Urinary bladder (tissue), 4 donors: ENCODE measurements around the gene PIP4K2A. TPM values are rescaled to one million over a fixed set of nuclear protein-coding genes. Genes with fewer than 3 reads are reported as not detected.

ENCODE experiments used
- DNase-seq: peaks from one replicate; pipeline ENCODE4 v3.0.0-alpha.2; 2015; ENCODE audit errors: extremely low spot score
- H3K27ac ChIP-seq: one replicate; pipeline ENCODE4 v1.5.1; 2013; ENCODE audit warnings: low read depth, mild to moderate bottlenecking, moderate library complexity
- H3K36me3 ChIP-seq: one replicate; pipeline ENCODE4 v1.6.1; 2013; ENCODE audit warnings: mild to moderate bottlenecking, moderate library complexity; ENCODE audit not compliant: insufficient read depth
- H3K4me1 ChIP-seq: one replicate; pipeline ENCODE4 v1.6.1; 2013; ENCODE audit warnings: mild to moderate bottlenecking, moderate library complexity; ENCODE audit not compliant: insufficient read depth
- H3K4me3 ChIP-seq: one replicate; pipeline ENCODE4 v1.5.1; 2013; ENCODE audit warnings: low read depth, low read length
- WGBS: extraction: QIAGEN DNeasy Blood & Tissue Kit; methylation state at CpG from one replicate; pipeline ENCODE4 v1.1.7; 2013; 5-methylcytosine and 5-hydroxymethylcytosine counted together
- polyA plus RNA-seq: library from polyadenylated mRNA; stranded (reverse); fragments of 200-250 nt; gene quantifications from one replicate; pipeline ENCODE4 v1.2.3, GENCODE V29; 2013
- total RNA-seq: library from RNA; depleted of rRNA; stranded (reverse); fragments of >200 nt; gene quantifications from one replicate; pipeline ENCODE4 v1.2.3, GENCODE V29; 2014
- donor health status: healthy with polysubstance abuse.
- donor health status: healthy.

The PIP4K2A gene
- total and polyA plus RNA-seq, 2 donors = 27.0 to 29.1 TPM

DNA sequence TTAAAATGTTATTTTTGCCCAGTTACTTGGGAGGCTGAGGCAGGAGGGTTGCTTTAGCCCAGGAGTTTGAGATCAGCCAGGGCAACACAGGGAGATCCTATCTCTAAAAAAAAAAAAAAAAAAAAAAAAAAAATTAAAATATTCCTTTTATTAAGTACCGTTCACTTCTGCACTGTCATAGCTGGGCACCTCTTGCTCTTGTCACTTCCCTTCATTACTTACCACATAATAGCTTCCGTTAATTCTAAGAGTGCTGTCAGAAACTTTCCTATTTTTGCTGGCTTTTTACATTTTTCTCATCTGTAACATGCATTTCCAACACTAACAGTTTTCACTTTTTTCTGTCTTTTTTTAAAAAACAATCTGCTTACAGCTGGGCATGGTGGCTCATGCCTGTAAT lies 132.9 kb downstream of the PIP4K2A start:
- no peak for DNase-seq
- no peaks in the 10 kb centered on the region for H3K4me1 ChIP-seq
- no peaks in the 10 kb centered on the region for H3K36me3 ChIP-seq
- WGBS = 88% methylated on average over 2 of the region's 2 CpGs
- no peak overlapping the region for H3K4me3 ChIP-seq
- no peak overlapping the region for H3K27ac ChIP-seq

DNA sequence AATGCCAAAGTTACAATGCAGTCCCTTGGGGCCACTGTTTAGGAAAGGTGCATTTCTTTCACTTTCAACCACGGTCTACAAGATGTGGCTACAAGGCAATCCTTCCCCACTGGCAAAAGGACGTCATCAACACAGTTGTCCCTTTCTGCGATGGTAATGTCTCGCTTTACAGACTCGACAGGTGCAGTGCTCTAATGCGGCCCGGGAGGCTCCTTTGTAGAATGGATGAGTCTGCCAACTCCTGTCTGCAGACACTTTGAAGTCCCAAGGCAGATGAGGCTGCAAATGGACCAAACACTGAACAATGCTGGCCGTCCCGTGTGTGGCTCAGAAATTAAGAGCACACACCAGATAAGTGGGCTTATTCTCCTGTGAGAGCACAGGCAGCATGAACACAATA lies 133.7 kb downstream of the PIP4K2A start:
- no peak for DNase-seq
- 94% methylated on average over 9 of the region's 9 CpGs for WGBS
- Histone ChIP-seq H3K27ac (no peak overlapping the region), H3K4me3 (no peak overlapping the region), H3K36me3 (no peaks in the 10 kb centered on the region), H3K4me1 (no peaks in the 10 kb centered on the region)

DNA sequence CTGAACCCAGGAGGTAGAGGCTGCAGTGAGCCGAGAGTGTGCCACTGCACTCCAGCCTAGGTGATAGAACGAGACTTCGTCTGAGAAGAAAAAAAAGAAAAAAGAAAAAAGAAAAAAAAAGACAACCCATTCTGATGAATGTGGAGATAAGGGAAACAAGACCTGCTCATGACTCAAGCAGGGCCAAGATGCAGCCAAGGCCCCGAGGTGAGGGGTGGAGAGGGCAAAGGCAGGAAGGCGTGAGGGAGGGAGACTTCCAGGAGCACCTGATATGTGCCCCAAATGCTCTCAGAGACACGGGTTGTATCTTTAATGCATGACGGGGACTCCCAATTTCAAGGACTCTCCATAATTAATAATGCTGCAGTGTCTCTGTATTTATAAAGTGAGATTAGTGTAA lies 134.6 kb downstream of the PIP4K2A start:
- DNase-seq = no peak
- Histone ChIP-seq H3K4me1 (no peaks in the 10 kb centered on the region), H3K27ac (no peak overlapping the region), H3K4me3 (no peak overlapping the region), H3K36me3 (no peaks in the 10 kb centered on the region)
- WGBS = 89% methylated on average over 7 of the region's 7 CpGs

DNA sequence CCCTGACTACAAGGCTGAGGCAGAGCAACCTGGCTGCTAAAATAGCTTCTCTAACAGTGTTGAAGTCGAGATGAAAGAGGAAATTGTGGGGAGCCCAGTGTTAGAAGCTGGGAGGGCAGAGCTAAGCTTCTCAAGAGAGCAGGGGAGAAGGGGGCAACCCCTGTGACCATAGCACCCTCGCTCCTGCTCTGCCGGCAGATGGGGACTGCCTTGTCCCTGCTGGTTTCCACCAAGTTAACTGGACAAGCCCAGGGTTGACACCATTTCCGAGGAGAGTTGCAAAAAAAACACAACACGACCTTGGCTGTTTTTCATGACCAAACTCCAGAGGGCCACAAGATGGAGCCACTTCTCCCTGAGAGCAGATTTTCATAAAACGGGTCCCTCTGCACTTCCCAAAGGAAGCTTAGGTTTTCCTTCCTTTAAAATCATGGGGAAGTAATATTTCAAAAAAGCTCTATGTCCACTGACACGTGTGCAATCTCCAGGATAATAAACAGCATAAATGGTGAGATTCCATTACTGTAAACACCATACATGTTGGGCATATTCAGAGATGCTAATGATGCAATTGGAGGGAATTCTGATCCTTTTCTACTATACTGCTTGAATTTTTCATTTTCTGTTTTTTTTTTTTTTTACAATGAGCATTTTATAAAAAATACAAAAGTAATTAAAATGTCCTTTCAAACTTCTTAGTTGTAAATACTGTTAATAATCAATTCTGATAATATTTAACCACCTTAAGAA lies 140.4 kb downstream of the PIP4K2A start:
- no peak for DNase-seq
- Histone ChIP-seq H3K36me3 (no peaks in the 10 kb centered on the region), H3K27ac (no peak overlapping the region), H3K4me3 (no peak overlapping the region), H3K4me1 (no peaks in the 10 kb centered on the region)
- 74% methylated on average over 7 of the region's 7 CpGs for WGBS

DNA sequence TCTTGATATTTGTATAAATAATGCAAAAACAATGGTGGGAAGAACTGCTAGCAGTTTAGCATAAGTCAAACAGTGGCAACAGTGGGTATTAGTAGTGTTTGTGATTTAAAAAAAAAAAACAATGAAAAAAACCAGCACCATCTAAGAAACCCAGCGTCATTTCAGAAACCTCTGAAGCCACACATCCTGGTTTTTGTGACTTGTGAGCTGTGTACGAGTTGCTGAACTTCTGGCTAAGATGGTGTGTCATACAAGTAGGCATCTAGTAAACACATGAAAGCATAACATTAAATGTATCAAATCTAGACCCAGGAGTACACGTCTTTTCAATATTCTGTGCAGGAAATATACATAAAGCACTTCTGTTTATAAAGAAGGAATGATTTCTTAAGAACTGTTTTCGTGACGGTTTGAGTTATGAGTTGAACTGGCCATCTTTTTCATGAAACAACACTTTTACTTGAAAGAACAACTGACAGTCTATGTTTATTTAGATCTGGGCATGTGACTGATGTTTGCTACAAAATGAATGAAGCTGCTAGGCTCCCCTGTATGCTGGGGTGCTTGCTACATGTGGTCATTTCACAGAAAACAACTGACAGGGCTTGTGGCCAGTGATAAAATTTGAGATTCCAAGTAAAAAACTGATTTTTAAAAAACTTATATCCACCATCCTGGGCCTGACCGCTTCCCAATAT lies 143.5 kb downstream of the PIP4K2A start:
- WGBS = 77% methylated on average over 6 of the region's 6 CpGs
- DNase-seq = no peak
- no peak overlapping the region for H3K4me3 ChIP-seq
- no peak overlapping the region for H3K27ac ChIP-seq
- H3K4me1 ChIP-seq = no peaks in the 10 kb centered on the region
- H3K36me3 ChIP-seq = no peaks in the 10 kb centered on the region

DNA sequence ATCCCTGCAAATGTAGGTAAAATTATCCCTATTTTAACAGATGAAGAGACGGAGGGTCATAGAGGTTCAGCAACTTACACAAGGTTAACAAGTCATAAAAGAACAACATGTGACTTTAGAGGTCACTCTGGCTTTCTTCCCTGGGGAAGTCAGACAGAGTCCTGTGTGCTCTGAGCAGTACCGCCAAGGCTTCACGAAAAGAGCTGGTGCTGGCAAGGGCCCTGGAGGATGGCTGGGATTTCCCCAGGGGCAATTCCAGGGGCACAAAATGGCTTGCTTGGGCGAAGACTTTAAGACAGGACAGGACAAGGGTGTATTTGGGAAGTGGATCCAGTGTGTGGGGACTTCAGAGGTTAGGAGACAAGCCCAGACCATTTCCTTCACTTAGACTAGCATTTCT lies 144.1 kb downstream of the PIP4K2A start:
- H3K27ac ChIP-seq = no peak overlapping the region
- no peaks in the 10 kb centered on the region for H3K36me3 ChIP-seq
- 89% methylated on average over 4 of the region's 4 CpGs for WGBS
- no peak overlapping the region for H3K4me3 ChIP-seq
- no peaks in the 10 kb centered on the region for H3K4me1 ChIP-seq
- no peak for DNase-seq

DNA sequence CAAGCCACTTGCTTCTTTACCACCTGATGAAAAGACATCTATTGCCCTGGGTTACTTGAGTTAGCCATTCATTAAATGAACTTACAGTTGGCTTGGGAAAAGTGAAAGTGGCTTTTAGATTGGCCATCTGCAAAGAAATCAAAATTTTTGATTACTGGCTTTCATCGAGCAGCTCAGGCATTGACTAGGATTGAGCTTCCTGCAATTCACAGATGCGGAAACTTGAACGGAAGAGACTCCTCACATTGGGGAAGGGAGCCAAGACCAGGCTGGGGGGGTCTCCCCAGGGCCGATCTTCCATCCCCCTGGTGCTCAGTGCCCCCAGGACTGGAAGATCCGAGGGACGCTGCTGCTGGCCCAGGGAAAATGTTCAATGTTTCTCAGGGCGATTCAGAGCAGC lies 145.4 kb downstream of the PIP4K2A start:
- no peaks in the 10 kb centered on the region for H3K36me3 ChIP-seq
- DNase-seq = no peak
- no peak overlapping the region for H3K4me3 ChIP-seq
- no peaks in the 10 kb centered on the region for H3K4me1 ChIP-seq
- H3K27ac ChIP-seq = no peak overlapping the region
- 83% methylated on average over 7 of the region's 7 CpGs for WGBS

DNA sequence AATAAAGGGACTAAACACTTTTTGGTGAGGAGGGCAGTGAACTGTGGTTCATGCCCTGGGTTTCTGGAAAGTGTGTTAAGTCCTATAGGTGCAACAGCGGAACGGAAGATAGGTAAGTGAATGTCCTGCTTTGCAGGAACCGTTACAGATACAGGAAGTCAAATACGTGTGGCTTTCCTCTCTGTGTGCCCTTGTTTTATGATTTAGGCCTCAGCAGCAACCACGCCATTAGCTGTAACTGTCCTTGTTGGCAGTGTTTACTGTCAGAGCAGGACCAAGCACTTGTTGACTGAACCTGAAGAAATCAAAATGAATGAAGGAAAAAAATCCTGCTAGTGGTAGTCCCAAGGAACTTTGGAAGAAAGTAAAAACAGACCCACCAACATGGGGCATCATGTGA lies 150.3 kb downstream of the PIP4K2A start:
- H3K27ac ChIP-seq = no peak overlapping the region
- no peaks in the 10 kb centered on the region for H3K36me3 ChIP-seq
- no peak for DNase-seq
- H3K4me3 ChIP-seq = no peak overlapping the region
- no peaks in the 10 kb centered on the region for H3K4me1 ChIP-seq
- 69% methylated on average over 5 of the region's 5 CpGs for WGBS

DNA sequence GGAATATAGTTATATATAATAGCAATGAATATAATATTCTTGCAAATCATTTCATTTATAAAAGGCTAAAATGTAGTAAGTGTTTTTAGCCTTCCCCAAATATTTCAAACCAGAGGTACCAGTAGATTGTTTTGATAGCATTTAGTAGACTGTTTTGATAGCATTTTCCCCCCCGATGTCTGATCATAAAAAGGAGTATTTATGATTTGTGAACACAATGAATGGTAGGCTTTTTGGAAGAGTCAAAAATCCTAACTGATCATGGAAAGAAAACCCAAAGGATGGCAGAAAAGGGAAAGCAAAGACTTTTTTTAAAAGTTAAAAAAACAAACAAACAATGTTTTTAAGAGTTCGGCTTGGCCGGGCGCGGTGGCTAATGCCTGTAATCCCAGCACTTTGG lies 152.5 kb downstream of the PIP4K2A start:
- H3K4me1 ChIP-seq = no peaks in the 10 kb centered on the region
- H3K36me3 ChIP-seq = no peaks in the 10 kb centered on the region
- DNase-seq = no peak
- WGBS = 97% methylated on average over 5 of the region's 5 CpGs
- H3K27ac ChIP-seq = no peak overlapping the region
- H3K4me3 ChIP-seq = no peak overlapping the region

DNA sequence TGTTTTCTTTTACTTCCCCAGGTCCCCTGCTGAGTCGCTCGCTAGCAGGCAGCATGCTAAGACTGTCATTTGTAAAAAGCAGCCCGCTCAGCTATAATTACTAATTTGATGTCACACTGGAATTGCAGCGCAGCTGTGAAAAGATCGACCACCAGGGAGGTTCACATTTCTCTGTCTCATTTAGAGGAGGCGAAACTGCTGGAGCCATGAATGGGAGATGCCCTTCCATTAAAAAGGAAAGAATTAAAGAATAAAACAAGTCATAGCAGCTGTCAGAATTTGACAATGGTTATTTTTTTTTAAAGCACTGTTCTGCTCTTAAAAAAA lies 153.5 kb downstream of the PIP4K2A start:
- H3K27ac ChIP-seq = no peak overlapping the region
- H3K4me1 ChIP-seq = no peaks in the 10 kb centered on the region
- no peak for DNase-seq
- no peaks in the 10 kb centered on the region for H3K36me3 ChIP-seq
- no peak overlapping the region for H3K4me3 ChIP-seq
- WGBS = 89% methylated on average over 6 of the region's 6 CpGs

DNA sequence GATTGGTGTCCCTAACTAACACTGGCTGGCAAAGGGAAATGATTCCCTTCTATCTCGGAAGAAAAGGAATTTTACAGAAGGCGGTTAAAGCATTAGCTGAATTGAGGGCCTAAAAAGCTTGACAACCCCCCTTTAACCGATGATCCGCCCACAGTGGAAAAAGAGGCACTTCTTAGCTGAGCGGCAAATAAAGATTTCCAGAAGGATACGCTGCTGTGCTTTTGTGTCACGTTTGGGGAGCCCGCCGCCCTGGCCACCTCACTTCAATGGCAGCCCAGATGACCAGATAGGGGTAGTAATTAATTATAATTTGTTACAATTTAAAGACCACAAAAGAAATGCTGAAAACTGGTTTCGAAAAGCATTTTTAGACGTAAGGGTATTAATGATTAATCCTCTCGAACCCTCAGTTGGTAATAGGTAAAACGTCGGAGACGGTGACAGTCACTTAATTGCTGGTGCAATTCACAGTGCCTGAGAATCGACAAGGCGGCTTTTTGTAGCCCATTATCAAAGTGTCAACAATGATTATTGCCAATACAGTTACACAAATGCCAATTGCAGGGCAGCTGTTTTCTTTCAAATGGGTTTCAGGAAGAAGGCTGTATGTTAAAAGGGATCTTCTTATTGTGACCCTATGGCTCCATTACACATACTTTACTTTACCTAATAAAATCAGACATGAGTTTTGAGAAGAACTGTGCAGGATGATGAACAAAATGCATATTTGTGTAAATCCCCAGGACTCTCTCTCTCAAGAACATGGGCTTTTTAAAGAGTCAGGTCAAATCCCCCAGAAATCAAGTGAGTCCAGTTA lies 154.1 kb downstream of the PIP4K2A start:
- DNase-seq = no peak
- no peak overlapping the region for H3K27ac ChIP-seq
- H3K36me3 ChIP-seq = no peaks in the 10 kb centered on the region
- no peaks in the 10 kb centered on the region for H3K4me1 ChIP-seq
- WGBS = 91% methylated on average over 17 of the region's 17 CpGs
- no peak overlapping the region for H3K4me3 ChIP-seq

DNA sequence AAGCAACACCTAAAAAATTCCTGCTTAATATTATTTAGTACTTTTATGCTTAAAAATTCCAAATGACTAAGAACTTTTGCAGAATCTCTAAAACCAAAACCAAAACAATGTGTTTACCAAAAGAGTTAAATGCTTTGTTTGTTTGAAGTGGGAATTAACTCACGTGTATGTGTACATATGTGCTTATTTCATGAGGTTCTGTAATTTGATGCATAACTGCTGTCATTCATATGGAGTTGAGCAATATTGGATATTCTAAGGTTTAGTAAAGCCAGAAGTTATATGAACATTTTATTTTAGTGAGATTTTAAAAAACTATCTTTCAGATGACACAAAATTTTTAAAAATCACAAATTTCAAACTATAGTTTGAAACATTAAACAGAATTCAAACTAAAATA lies 157.1 kb downstream of the PIP4K2A start:
- no peaks in the 10 kb centered on the region for H3K36me3 ChIP-seq
- no peak overlapping the region for H3K4me3 ChIP-seq
- no peaks in the 10 kb centered on the region for H3K4me1 ChIP-seq
- 57% methylated on average over 1 of the region's 1 CpG for WGBS
- DNase-seq = no peak
- no peak overlapping the region for H3K27ac ChIP-seq

DNA sequence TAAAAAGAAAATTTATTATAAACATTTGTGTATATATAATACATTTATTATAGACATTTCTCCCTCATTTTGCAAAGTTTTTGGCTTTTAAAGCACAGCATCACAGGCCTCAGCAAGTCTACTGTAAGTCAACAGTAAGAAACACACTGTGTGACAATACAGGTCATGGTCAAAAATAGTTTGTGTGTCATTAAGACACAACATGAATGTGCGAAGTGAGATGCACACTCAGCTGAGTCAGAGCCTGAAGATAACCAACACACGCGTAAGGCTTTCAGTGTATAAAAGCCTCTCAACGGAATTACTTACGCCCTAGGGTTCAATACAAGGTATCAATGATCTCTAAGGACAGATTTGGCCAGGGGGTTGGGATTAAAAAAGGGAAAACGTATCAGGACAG lies 157.6 kb downstream of the PIP4K2A start:
- Histone ChIP-seq H3K4me3 (no peak overlapping the region), H3K27ac (no peak overlapping the region), H3K4me1 (no peaks in the 10 kb centered on the region), H3K36me3 (no peaks in the 10 kb centered on the region)
- WGBS = 81% methylated on average over 6 of the region's 6 CpGs
- DNase-seq = no peak
